ENCODE data around the gene ENGASE.

ENGASE gene

GRCh38 chr17:79102214-79102613, 27.6 kb downstream of the ENGASE start:
- no peak for TF ChIP-seq CTCF (conservative IDR thresholded peaks at IDR 0.05; ENCODE audit: low read depth, low read length)

GRCh38 chr17:79104898-79105600, 30.4 kb downstream of the ENGASE start:
- no peak for DNase-seq (ENCODE audit: low read depth)
- H3K4me3 ChIP-seq (ENCODE audit: low read length), result no peak overlapping the region
- no peak for TF ChIP-seq CTCF (conservative IDR thresholded peaks at IDR 0.05; ENCODE audit: low read depth, low read length)

More at GRCh38 chr17:79102214-79102613, 27.6 kb downstream of the ENGASE start:
- H3K4me3 ChIP-seq (ENCODE audit: low read length), result no peak overlapping the region
- no peak for DNase-seq (ENCODE audit: low read depth)

DNA sequence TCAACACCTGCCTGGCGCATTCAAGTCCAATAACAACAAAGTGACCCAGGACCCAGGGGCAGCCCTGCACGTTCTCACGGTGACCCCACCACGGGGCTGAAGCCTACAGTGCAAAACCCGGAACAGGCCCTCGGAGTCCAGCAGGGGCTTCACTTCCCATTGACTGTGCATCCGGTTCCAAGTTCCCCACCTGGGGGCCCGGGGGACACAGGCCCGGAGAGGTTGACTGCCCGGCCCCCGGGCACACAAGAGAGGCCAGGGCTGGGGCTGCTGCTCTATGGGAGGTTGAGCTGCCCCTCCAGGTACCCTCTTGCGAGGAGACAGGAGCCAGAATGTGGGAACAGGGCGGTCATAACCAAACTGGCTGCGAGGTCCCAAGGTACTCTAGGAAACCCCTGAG, 31.3 kb downstream of the ENGASE start:
- TF ChIP-seq CTCF (conservative IDR thresholded peaks at IDR 0.05; ENCODE audit: low read depth, low read length), result no peak
- no peak overlapping the region for H3K4me3 ChIP-seq (ENCODE audit: low read length)
- DNase-seq (ENCODE audit: low read depth), result no peak

GRCh38 chr17:79106958-79107357, 32.3 kb downstream of the ENGASE start:
- no peak overlapping the region for H3K4me3 ChIP-seq (ENCODE audit: low read length)
- no peak for DNase-seq (ENCODE audit: low read depth)
- no peak for TF ChIP-seq CTCF (conservative IDR thresholded peaks at IDR 0.05; ENCODE audit: low read depth, low read length)

DNA sequence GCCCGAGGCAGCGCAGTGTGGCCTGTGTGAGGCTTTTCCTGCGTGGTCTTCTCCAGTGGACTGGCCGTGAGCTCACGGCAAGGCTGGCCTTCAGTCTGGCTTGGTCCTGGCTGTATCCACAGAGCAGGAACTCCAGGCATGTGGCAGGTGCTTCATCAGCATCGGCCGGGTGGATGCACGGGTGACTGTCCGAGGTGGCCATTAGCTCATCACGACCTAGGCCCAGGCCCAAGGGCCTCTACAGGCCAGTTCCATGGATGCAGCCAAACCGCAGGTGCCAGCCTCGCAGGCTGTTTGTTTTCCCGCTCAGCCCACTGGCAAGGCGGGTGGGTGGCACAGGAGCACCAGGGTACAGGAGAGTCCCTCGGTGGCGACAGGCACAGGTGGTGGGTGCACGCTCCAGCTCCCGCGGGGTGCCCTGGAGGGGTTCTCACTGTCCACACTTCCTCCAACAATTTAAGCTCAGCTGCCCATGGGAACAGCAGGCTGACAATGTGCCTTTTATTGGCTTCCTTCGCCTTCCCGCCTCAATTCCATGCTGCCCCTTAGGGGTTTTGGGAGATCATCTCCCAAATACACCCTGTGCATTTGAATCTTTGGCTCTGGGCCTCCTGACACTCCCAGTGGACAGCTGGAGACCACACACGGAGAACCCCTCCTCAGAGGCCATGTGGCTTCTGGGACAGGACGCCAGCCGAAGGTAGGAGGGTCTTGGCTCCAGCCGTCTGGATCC, 33.0 kb downstream of the ENGASE start:
- no peak for TF ChIP-seq CTCF (conservative IDR thresholded peaks at IDR 0.05; ENCODE audit: low read depth, low read length)
- DNase-seq (ENCODE audit: low read depth), result no peak
- H3K4me3 ChIP-seq (ENCODE audit: low read length), result no peak overlapping the region

- TF ChIP-seq CTCF (conservative IDR thresholded peaks at IDR 0.05; ENCODE audit: low read depth, low read length), result no peak
- DNase-seq (ENCODE audit: low read depth), result no peak
- H3K4me3 ChIP-seq (ENCODE audit: low read length), result no peak overlapping the region
Measured at GRCh38 chr17:79108232-79108850, 33.7 kb downstream of the ENGASE start.

Data from retinal pigment epithelial cell (primary cell).